Measurements from ENCODE around the gene C16orf86. TPM values are rescaled to one million over a fixed set of nuclear protein-coding genes. Genes with fewer than 3 reads are reported as not detected.
A peak's percentile ranks its signal among the peaks of the same experiment; 100 is the strongest.

Gene C16orf86
- total RNA-seq, 8 experiments from 2014 or later: 1.9 to 4.9 (median 2.9) TPM

GRCh38 chr16:67665598-67665997 is 1.0 kb upstream of the C16orf86 start:
- peak overlapping the region; percentile 55 to 66 (median 64) for H3K4me3 ChIP-seq
- in situ Hi-C loops (cut with MboI; ENCODE audit: low pct_unique_long_range_greater_than_20kb in 2 of 9, low sequenced_read_pairs in 9 of 9, unreplicated experiment in 9 of 9): no loop called here
- no peak for ATAC-seq (replicated peaks in 6 of 8)
- H3K4me1 ChIP-seq (replicated peaks in 1 of 2): peaks cover 21% of the 10 kb centered on the region in 2 donors
- 40 to 100% (median 66%) methylated on average over 1 to 5 of the region's 5 CpGs; no CpG with 5 or more reads in 4 of the 10 experiments for WGBS, 10 experiments
- no peak overlapping the region for H3K27ac ChIP-seq

DNA sequence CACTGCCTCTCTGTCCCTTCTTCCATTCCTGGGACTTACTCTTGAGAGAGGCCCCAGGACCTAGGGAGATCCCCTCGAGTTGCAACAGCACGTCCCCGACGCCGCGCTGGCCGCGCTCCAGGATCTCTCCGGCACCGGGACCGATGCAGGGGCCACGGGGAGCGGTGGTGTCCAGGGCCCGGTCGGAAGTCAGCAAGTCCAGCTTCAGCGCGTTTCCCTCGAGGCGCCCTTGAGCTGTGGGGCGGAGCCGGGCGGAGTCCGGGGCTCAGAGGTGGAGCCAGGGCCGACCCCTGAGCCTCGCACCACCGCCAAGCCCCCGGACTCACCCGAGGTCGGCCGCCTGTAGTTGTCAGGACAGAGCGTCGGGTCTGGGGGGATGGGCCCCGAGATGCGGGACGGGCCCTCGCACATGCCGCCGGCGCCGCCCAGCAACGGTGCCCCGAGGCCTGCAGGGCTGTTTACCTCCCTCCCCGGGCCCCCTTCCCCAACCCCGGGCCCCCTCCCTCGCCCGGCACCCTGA is 522 bp upstream of the C16orf86 start:
- ATAC-seq (replicated peaks in 6 of 8): peak; percentile 19 to 38 (median 30)
- in situ Hi-C loops (cut with MboI; ENCODE audit: low pct_unique_long_range_greater_than_20kb in 2 of 9, low sequenced_read_pairs in 9 of 9, unreplicated experiment in 9 of 9): no loop called here
- Histone ChIP-seq H3K27ac (peak overlapping the region in 1 of 2 donors; percentile 80), H3K4me3 (peak overlapping the region; percentile 55 to 66 (median 64)), H3K4me1 (replicated peaks in 1 of 2) (peaks cover 21% of the 10 kb centered on the region in 2 donors)
- 0 to 10% methylated on average over 1 to 2 of the region's 46 CpGs; no CpG with 5 or more reads in 8 of the 10 experiments for WGBS, 10 experiments

GRCh38 chr16:67667453-67667816 is 821 bp downstream of the C16orf86 start:
- H3K27ac ChIP-seq: peak overlapping the region; percentile 23 to 80
- H3K4me1 ChIP-seq (replicated peaks in 1 of 2): peaks cover 16 to 17% of the 10 kb centered on the region in 2 donors
- WGBS, 10 experiments: 0 to 90% methylated on average over 2 of the region's 10 CpGs; no CpG with 5 or more reads in 8 of the 10 experiments
- peak overlapping the region in 2 of 5 donors; percentile 64 to 66 for H3K4me3 ChIP-seq
- ATAC-seq (replicated peaks in 6 of 8): peak in 3 of 8 experiments; percentile 17 to 29 (median 20)
- in situ Hi-C loops (cut with MboI; ENCODE audit: low pct_unique_long_range_greater_than_20kb in 2 of 9, low sequenced_read_pairs in 9 of 9, unreplicated experiment in 9 of 9): no loop called here

- Histone ChIP-seq H3K4me3 (peak overlapping the region in 1 of 5 donors; percentile 64), H3K4me1 (replicated peaks in 1 of 2) (peaks cover 16 to 17% of the 10 kb centered on the region in 2 donors), H3K27ac (peak overlapping the region; percentile 23 to 80)
- in situ Hi-C loops (cut with MboI; ENCODE audit: low pct_unique_long_range_greater_than_20kb in 2 of 9, low sequenced_read_pairs in 9 of 9, unreplicated experiment in 9 of 9): no loop called here
- 0 to 67% (median 5%) methylated on average over 1 to 6 of the region's 18 CpGs; no CpG with 5 or more reads in 4 of the 10 experiments for WGBS, 10 experiments
- peak; percentile 66 to 88 (median 84) for ATAC-seq (replicated peaks in 6 of 8)
These were observed 1.3 kb downstream of the C16orf86 start for GRCh38 chr16:67667817-67668494.

- Histone ChIP-seq H3K4me1 (replicated peaks in 1 of 2) (peaks cover 16 to 17% of the 10 kb centered on the region in 2 donors), H3K4me3 (no peak overlapping the region), H3K27ac (no peak overlapping the region)
- in situ Hi-C loops (cut with MboI; ENCODE audit: low pct_unique_long_range_greater_than_20kb in 2 of 9, low sequenced_read_pairs in 9 of 9, unreplicated experiment in 9 of 9): no loop called here
- ATAC-seq (replicated peaks in 6 of 8): no peak
- WGBS, 10 experiments: 87 to 100% methylated on average over 2 to 5 of the region's 6 CpGs; no CpG with 5 or more reads in 8 of the 10 experiments
These were observed 2.0 kb downstream of the C16orf86 start for GRCh38 chr16:67668495-67669157.

GRCh38 chr16:67669499-67670101 is 3.0 kb downstream of the C16orf86 start:
- no peak for ATAC-seq (replicated peaks in 6 of 8)
- Histone ChIP-seq H3K27ac (no peak overlapping the region), H3K4me1 (replicated peaks in 1 of 2) (peaks cover 16 to 17% of the 10 kb centered on the region in 2 donors), H3K4me3 (no peak overlapping the region)
- WGBS, 10 experiments: 80 to 89% (median 85%) methylated on average over 3 to 4 of the region's 10 CpGs; no CpG with 5 or more reads in 7 of the 10 experiments
- in situ Hi-C loops (cut with MboI; ENCODE audit: low pct_unique_long_range_greater_than_20kb in 2 of 9, low sequenced_read_pairs in 9 of 9, unreplicated experiment in 9 of 9): no loop called here

DNA sequence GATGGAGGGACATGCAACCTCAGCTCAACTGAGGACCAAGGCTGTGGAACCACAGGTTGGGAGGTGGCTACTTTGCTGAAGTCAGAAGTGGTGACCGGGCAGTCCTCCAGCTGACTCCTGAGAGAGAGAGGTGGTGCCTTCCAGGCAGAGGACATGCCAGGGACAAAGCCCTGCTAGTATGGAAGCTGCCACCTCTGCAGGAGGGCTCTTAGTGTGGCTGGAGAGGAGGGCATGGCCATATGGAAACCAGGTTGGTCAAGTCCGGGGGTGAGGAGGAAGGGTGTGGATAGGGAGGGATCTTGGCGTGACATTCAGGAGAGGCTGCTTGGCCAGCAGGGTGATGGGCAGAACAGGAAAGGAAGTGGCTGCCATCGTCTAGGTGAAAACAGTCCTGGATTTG is 5.7 kb downstream of the C16orf86 start:
- in situ Hi-C loops (cut with MboI; ENCODE audit: low pct_unique_long_range_greater_than_20kb in 2 of 9, low sequenced_read_pairs in 9 of 9, unreplicated experiment in 9 of 9): no loop called here
- 0 to 57% (median 36%) methylated on average over 1 to 3 of the region's 4 CpGs; no CpG with 5 or more reads in 4 of the 10 experiments for whole genome bisulfite sequencing, 10 experiments
- peak in 2 of 8 experiments; percentile 2 to 5 for ATAC-seq (replicated peaks in 6 of 8)
- H3K4me3 ChIP-seq: no peak overlapping the region
- H3K4me1 ChIP-seq (replicated peaks in 1 of 2): peaks cover 4 to 5% of the 10 kb centered on the region in 2 donors
- H3K27ac ChIP-seq: no peak overlapping the region

DNA sequence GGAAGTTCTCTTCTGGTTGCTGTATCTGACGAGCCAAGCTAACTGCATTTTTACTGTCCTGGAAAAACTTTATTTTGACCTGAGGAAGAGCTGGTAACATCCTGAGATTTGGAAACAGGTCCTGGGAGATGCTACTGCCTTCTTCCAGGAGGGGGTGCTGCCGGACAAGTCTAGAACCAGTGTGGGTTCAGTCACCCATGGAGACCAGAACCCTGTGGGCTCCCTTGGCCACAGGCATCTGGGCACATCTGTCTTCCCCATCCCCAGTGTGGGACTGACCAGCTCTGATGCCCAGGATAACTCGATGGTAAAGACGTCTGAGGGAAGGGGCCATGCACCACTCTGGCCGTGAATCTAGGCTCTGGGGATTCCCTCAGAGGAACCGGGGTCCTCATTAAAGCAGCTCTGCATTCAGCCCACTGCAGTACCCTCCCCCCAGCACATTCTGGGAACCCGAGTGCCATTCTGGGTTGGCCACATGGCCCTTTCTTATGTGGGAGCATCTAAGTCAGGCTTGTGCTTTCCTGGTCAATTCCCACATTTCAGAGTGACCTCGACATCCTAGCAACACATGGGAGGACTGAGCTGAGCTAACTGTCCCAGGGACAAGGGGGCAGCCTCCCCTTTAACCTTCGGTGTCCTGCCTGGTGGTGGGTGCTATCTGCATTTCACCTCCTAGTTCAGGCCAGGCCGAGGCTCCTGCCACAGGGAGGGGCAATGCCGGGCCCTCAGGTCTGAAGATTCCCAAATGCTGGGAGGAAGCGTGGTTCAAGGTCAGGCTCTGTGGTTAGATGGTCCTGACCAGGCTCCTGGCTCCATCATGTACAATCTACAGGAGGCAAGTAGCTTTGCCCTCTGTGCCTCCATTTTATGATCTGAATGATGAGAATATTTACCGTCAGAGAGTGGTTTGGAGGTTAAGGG is 6.4 kb downstream of the C16orf86 start:
- H3K4me1 ChIP-seq (replicated peaks in 1 of 2): no peaks in the 10 kb centered on the region
- in situ Hi-C loops (cut with MboI; ENCODE audit: low pct_unique_long_range_greater_than_20kb in 2 of 9, low sequenced_read_pairs in 9 of 9, unreplicated experiment in 9 of 9): no loop called here
- 0 to 80% (median 72%) methylated on average over 1 to 11 of the region's 13 CpGs; no CpG with 5 or more reads in 4 of the 10 experiments for WGBS, 10 experiments
- no peak overlapping the region for H3K4me3 ChIP-seq
- peak in 5 of 8 experiments; percentile 9 to 55 (median 31) for ATAC-seq (replicated peaks in 6 of 8)
- no peak overlapping the region for H3K27ac ChIP-seq

GRCh38 chr16:67673712-67674580 is 7.3 kb downstream of the C16orf86 start:
- whole genome bisulfite sequencing, 10 experiments: 23 to 87% (median 80%) methylated on average over 2 to 6 of the region's 21 CpGs; no CpG with 5 or more reads in 4 of the 10 experiments
- no peak overlapping the region for H3K4me3 ChIP-seq
- no peaks in the 10 kb centered on the region for H3K4me1 ChIP-seq (replicated peaks in 1 of 2)
- ATAC-seq (replicated peaks in 6 of 8): peak in 1 of 8 experiments; percentile 14
- H3K27ac ChIP-seq: no peak overlapping the region
- in situ Hi-C loops (cut with MboI; ENCODE audit: low pct_unique_long_range_greater_than_20kb in 2 of 9, low sequenced_read_pairs in 9 of 9, unreplicated experiment in 9 of 9): no loop called here

GRCh38 chr16:67674851-67675578 is 8.4 kb downstream of the C16orf86 start:
- in situ Hi-C loops (cut with MboI; ENCODE audit: low pct_unique_long_range_greater_than_20kb in 2 of 9, low sequenced_read_pairs in 9 of 9, unreplicated experiment in 9 of 9): no loop called here
- Histone ChIP-seq H3K4me3 (no peak overlapping the region), H3K27ac (no peak overlapping the region), H3K4me1 (replicated peaks in 1 of 2) (no peaks in the 10 kb centered on the region)
- WGBS, 10 experiments: 85 to 100% (median 100%) methylated on average over 1 to 4 of the region's 28 CpGs; no CpG with 5 or more reads in 5 of the 10 experiments
- ATAC-seq (replicated peaks in 6 of 8): peak in 3 of 8 experiments; percentile 18 to 24 (median 19)

DNA sequence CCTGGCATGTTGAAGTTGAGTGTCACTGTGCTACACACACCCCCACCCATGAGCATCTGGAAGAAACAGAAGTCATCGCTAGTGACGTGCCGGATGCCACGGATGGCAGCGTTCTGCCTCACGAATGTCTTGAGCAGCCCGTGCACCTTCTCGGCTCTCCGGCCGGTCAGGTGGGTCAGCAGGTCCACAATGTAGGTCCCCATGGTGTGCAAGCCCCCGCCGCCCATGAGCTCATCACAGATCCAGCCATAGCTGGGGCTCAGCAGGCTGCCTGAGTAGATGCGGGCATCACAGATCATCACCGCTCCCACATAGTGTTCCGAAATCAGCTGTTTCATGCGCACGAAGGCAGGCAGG is 8.9 kb downstream of the C16orf86 start:
- no peaks in the 10 kb centered on the region for H3K4me1 ChIP-seq (replicated peaks in 1 of 2)
- H3K27ac ChIP-seq: no peak overlapping the region
- no peak overlapping the region for H3K4me3 ChIP-seq
- ATAC-seq (replicated peaks in 6 of 8): no peak
- in situ Hi-C loops (cut with MboI; ENCODE audit: low pct_unique_long_range_greater_than_20kb in 2 of 9, low sequenced_read_pairs in 9 of 9, unreplicated experiment in 9 of 9): no loop called here
- 95 to 100% methylated on average over 2 to 5 of the region's 17 CpGs; no CpG with 5 or more reads in 8 of the 10 experiments for WGBS, 10 experiments

All from motor neuron (in vitro differentiated cells).